ENCODE data around the gene CDH23. TPM values are rescaled to one million over a fixed set of nuclear protein-coding genes. Genes with fewer than 3 reads are reported as not detected.

CDH23 gene
- total RNA-seq, 4 donors from 2014 or later, result 0.72 to 4.1 (median 2.2) TPM

DNA sequence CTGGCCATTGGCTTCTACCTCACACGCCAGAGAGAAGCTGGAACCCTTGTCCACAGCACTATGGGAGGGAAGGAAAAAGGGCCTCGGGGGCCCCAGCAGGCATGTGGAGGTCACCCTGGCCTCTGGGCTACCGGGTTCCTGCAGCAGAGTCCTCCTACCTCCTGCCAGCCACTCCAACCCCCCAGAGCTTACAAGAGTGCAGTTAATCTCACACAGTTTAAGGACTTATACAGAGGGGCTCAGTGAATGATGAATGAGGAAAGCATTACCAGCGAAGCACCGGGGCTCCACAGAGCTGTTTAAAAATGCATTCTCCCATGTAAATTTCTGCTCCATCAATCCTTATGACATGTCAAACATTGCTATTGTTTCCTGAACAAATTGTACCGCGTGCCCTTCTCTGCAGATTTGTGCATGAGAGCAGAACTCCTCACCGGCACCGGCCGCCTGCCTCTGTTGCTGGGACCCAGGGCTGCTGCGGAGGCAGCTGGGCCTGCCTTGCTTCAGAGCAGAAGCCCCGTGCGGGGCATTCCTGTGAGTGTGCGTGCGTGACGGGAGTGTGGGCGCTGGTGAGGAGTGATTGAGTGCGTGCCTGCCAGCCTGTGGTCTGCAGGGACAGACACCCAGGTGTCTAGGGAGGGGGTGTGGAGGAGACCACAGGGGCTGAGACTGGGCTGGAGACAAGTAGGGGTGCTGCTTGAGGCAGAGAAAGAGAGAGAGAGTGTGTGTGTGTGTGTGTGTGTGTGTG lies 270.1 kb downstream of the CDH23 start:
- TF ChIP-seq POLR2AphosphoS5 (IDR thresholded peaks at IDR 0.05) (no peak), POLR2A (IDR thresholded peaks at IDR 0.05) (no peak), EP300 (IDR thresholded peaks at IDR 0.05) (no peak)
- TF ChIP-seq, protein P1, sequence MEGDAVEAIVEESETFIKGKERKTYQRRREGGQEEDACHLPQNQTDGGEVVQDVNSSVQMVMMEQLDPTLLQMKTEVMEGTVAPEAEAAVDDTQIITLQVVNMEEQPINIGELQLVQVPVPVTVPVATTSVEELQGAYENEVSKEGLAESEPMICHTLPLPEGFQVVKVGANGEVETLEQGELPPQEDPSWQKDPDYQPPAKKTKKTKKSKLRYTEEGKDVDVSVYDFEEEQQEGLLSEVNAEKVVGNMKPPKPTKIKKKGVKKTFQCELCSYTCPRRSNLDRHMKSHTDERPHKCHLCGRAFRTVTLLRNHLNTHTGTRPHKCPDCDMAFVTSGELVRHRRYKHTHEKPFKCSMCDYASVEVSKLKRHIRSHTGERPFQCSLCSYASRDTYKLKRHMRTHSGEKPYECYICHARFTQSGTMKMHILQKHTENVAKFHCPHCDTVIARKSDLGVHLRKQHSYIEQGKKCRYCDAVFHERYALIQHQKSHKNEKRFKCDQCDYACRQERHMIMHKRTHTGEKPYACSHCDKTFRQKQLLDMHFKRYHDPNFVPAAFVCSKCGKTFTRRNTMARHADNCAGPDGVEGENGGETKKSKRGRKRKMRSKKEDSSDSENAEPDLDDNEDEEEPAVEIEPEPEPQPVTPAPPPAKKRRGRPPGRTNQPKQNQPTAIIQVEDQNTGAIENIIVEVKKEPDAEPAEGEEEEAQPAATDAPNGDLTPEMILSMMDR (IDR thresholded peaks at IDR 0.05), result no peak
- no peak overlapping the region for H3K27ac ChIP-seq
- no peaks in the 10 kb centered on the region for H3K27me3 ChIP-seq
- H3K4me3 ChIP-seq, result no peak overlapping the region
- WGBS, result 74% methylated on average over 18 of the region's 18 CpGs
- no peaks in the 10 kb centered on the region for H3K9me3 ChIP-seq
- no peaks in the 10 kb centered on the region for H3K36me3 ChIP-seq
- DNase-seq (ENCODE audit: low spot score in 2 of 2), result no peak
- H3K4me1 ChIP-seq, result no peaks in the 10 kb centered on the region

DNA sequence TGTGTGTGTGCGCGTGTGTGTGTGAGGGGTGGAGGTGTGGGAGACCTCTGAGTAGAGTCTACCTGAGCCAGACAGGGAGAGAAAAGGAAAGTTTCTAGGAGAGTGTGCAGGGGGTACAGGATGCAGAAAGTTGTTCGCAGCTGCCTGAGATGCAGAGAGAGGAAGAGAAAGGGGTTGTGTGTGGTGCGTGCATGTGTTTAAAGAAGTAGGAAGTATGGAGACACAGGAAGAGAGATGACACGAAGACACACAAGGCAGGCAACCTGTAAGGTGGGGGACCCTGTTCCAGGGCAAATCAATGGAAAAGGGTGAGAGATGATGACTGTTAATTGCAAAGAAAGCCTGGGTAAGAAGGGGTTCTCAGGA lies 270.6 kb downstream of the CDH23 start:
- TF ChIP-seq POLR2AphosphoS5 (IDR thresholded peaks at IDR 0.05), result no peak
- TF ChIP-seq, protein P1 (IDR thresholded peaks at IDR 0.05), result no peak
- TF ChIP-seq EP300 (IDR thresholded peaks at IDR 0.05), result no peak
- TF ChIP-seq POLR2A (IDR thresholded peaks at IDR 0.05), result no peak
- no peaks in the 10 kb centered on the region for H3K27me3 ChIP-seq
- H3K36me3 ChIP-seq, result no peaks in the 10 kb centered on the region
- no peak for DNase-seq (ENCODE audit: low spot score in 2 of 2)
- no peak overlapping the region for H3K4me3 ChIP-seq
- WGBS, result 44% methylated on average over 5 of the region's 5 CpGs
- no peaks in the 10 kb centered on the region for H3K4me1 ChIP-seq
- H3K27ac ChIP-seq, result no peak overlapping the region
- no peaks in the 10 kb centered on the region for H3K9me3 ChIP-seq

DNA sequence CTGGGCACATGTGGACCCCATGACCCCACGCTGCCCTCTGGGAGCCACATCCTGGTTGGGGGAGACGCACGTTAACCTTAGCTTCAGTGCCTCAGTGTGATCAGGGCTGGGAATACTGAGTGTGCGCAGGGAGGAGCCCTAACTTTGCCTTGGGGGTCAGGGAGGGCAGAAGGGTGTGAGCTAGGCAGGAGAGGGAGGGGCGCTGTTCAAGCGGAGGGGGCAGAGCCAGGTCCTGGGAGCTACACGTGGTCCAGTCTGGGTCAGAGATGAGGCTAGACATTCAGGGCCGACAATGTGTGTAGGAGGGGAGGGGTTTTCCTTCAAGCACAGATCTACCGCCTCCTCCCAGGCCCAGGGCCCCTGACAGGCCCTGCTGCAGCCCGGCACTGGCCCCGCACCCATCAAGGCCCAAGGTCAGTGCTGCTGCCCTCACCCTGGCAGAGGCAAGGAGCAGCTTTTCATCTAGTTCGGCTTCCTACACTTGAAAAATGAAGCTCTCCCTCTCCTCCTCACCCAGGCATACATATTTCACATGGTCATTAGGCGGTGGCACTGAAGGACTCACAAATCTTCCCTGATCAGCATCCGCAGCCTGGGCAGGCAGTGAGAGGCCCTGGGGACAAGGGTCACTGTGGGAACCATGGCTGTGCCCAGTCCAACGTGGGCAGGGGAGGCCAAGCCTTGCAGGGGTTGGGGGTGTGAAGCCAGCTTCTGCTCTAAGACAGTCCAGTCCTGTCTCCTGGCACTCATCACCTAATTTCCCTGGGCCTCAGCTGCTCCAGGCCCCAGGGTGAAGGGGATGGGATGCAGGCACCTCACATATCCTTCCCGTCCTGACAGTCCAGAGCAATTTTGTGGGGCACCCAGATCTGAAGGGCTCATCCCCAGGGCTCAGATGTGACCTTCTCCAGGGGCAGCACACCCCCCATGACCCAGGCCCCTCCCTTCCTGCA lies 275.6 kb downstream of the CDH23 start:
- Histone ChIP-seq H3K4me3 (no peak overlapping the region), H3K4me1 (no peaks in the 10 kb centered on the region), H3K9me3 (no peaks in the 10 kb centered on the region), H3K27ac (no peak overlapping the region), H3K36me3 (no peaks in the 10 kb centered on the region), H3K27me3 (no peaks in the 10 kb centered on the region)
- DNase-seq (ENCODE audit: low spot score in 2 of 2), result no peak
- 87% methylated on average over 15 of the region's 16 CpGs for WGBS
- TF ChIP-seq POLR2A (IDR thresholded peaks at IDR 0.05), result no peak
- TF ChIP-seq POLR2AphosphoS5 (IDR thresholded peaks at IDR 0.05), result no peak
- TF ChIP-seq EP300 (IDR thresholded peaks at IDR 0.05), result no peak
- TF ChIP-seq, protein P1 (IDR thresholded peaks at IDR 0.05), result no peak

DNA sequence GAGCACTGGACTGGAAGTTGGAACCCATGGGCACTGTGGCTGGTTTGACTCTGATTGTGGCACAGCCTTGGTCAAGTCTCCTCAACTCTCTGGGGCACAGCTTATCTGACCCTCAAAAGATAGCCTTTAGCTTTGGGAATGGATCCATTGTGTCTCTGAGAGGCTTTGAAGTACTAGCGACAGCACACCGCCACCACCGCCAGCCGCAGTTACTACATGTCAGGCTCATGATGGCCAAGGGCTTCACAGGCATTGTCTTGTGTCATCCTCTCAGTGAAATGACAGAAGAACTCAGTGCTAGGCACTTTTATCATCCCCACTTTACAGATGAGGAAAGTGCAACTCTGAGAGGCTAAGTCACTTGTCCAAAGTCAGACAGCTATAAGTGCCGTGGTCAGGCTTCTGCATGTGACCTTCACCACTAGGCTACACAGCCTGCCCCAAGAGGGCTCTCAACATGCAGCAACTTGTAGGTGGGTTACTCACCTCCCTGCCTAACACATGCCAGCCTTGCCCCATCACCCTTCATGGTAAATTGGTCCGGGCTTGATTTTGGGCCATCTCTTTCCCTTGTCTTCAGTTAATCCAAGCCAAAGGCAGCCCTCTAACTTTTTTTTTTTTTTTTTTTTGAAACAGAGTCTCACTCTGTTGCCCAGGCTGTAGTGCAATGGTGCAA lies 278.7 kb downstream of the CDH23 start:
- DNase-seq (ENCODE audit: low spot score in 2 of 2), result no peak
- peaks cover 4% of the 10 kb centered on the region for H3K4me1 ChIP-seq
- H3K4me3 ChIP-seq, result no peak overlapping the region
- H3K27ac ChIP-seq, result no peak overlapping the region
- no peaks in the 10 kb centered on the region for H3K9me3 ChIP-seq
- TF ChIP-seq POLR2A (IDR thresholded peaks at IDR 0.05) (no peak), EP300 (IDR thresholded peaks at IDR 0.05) (no peak), POLR2AphosphoS5 (IDR thresholded peaks at IDR 0.05) (no peak)
- TF ChIP-seq, protein P1 (IDR thresholded peaks at IDR 0.05), result no peak
- 90% methylated on average over 6 of the region's 6 CpGs for WGBS
- no peaks in the 10 kb centered on the region for H3K27me3 ChIP-seq
- H3K36me3 ChIP-seq, result no peaks in the 10 kb centered on the region

All from suprapubic skin (tissue), 4 donors.